Measurements from ENCODE around the gene PLEKHB1.

- TF ChIP-seq, protein P1, sequence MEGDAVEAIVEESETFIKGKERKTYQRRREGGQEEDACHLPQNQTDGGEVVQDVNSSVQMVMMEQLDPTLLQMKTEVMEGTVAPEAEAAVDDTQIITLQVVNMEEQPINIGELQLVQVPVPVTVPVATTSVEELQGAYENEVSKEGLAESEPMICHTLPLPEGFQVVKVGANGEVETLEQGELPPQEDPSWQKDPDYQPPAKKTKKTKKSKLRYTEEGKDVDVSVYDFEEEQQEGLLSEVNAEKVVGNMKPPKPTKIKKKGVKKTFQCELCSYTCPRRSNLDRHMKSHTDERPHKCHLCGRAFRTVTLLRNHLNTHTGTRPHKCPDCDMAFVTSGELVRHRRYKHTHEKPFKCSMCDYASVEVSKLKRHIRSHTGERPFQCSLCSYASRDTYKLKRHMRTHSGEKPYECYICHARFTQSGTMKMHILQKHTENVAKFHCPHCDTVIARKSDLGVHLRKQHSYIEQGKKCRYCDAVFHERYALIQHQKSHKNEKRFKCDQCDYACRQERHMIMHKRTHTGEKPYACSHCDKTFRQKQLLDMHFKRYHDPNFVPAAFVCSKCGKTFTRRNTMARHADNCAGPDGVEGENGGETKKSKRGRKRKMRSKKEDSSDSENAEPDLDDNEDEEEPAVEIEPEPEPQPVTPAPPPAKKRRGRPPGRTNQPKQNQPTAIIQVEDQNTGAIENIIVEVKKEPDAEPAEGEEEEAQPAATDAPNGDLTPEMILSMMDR (IDR thresholded peaks at IDR 0.05; ENCODE audit: low read depth, low read length, poor library complexity, severe bottlenecking) = no peak
- TF ChIP-seq EZH2phosphoT487 (IDR thresholded peaks at IDR 0.05; ENCODE audit: borderline replicate concordance, low read length) = no peak
Measured at GRCh38 chr11:73662445-73663157, 16.2 kb downstream of the PLEKHB1 start.
